ENCODE measurements around the gene CLDN14.

DNA sequence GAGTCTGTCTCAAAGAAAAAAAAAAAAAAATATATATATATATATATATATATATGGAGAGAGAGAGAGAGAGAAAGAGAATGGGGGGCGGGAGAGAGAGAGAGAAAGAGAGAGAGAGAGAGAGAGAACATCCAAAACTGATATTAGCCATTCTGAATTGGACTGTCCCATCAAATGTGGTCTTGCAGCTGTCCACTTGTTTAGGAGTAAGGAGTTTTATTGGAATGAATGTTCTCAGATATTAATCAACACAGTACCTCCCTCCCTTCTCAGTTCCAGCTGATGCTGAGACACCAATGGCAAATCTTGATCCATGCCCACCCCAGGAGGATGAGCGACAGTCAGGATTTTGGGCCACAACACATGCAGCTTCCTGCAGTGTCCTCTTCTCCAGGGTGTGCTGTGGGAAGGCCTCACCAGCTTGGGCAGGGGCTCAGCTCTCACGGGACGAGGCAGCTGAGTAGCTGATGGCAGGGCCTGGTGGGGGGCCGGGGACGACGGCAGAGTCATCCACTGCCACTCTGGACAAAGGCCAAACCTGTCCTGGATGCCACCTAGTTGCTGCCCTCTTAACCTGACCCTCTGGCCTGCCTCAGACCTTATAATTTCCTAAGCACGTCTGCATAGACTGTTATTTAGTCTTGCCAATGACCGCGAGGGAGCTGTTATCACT lies 9.3 kb upstream of the CLDN14 start:
- TF ChIP-seq, protein P1, sequence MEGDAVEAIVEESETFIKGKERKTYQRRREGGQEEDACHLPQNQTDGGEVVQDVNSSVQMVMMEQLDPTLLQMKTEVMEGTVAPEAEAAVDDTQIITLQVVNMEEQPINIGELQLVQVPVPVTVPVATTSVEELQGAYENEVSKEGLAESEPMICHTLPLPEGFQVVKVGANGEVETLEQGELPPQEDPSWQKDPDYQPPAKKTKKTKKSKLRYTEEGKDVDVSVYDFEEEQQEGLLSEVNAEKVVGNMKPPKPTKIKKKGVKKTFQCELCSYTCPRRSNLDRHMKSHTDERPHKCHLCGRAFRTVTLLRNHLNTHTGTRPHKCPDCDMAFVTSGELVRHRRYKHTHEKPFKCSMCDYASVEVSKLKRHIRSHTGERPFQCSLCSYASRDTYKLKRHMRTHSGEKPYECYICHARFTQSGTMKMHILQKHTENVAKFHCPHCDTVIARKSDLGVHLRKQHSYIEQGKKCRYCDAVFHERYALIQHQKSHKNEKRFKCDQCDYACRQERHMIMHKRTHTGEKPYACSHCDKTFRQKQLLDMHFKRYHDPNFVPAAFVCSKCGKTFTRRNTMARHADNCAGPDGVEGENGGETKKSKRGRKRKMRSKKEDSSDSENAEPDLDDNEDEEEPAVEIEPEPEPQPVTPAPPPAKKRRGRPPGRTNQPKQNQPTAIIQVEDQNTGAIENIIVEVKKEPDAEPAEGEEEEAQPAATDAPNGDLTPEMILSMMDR (IDR thresholded peaks at IDR 0.05) = no peak
- TF ChIP-seq EP300 (IDR thresholded peaks at IDR 0.05) (no peak), POLR2A (IDR thresholded peaks at IDR 0.05; ENCODE audit: low read depth) (no peak), POLR2AphosphoS5 (IDR thresholded peaks at IDR 0.05) (no peak)

Measured in esophagus muscularis mucosa (tissue), 4 donors.